Measurements from ENCODE around the gene STOML2.
"Not testable (repeated sequence)": the region's sequence is repeated elsewhere in the genome, so short reads cannot be mapped to it uniquely, and the experiment has no call there.

STOML2 gene

GRCh38 chr9:35102769-35103659 lies at the start of gene STOML2:
TSS of gene STOML2 (minus strand) at chr9:35103131. CDS start at chr9:35103094, 37 bp downstream.
- peak; percentile 98 for DNase-seq (ENCODE audit: insufficient read length, low spot score)
- FAIRE-seq = no peak
- TF ChIP-seq, protein P1, sequence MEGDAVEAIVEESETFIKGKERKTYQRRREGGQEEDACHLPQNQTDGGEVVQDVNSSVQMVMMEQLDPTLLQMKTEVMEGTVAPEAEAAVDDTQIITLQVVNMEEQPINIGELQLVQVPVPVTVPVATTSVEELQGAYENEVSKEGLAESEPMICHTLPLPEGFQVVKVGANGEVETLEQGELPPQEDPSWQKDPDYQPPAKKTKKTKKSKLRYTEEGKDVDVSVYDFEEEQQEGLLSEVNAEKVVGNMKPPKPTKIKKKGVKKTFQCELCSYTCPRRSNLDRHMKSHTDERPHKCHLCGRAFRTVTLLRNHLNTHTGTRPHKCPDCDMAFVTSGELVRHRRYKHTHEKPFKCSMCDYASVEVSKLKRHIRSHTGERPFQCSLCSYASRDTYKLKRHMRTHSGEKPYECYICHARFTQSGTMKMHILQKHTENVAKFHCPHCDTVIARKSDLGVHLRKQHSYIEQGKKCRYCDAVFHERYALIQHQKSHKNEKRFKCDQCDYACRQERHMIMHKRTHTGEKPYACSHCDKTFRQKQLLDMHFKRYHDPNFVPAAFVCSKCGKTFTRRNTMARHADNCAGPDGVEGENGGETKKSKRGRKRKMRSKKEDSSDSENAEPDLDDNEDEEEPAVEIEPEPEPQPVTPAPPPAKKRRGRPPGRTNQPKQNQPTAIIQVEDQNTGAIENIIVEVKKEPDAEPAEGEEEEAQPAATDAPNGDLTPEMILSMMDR (IDR thresholded peaks at IDR 0.05; ENCODE audit: insufficient read depth, missing control alignments) = no peak

- not testable (repeated sequence) for DNase-seq (ENCODE audit: insufficient read length, low spot score); FAIRE-seq
Measured at GRCh38 chr9:35147941-35148563, 45.1 kb upstream of the STOML2 start.

DNA sequence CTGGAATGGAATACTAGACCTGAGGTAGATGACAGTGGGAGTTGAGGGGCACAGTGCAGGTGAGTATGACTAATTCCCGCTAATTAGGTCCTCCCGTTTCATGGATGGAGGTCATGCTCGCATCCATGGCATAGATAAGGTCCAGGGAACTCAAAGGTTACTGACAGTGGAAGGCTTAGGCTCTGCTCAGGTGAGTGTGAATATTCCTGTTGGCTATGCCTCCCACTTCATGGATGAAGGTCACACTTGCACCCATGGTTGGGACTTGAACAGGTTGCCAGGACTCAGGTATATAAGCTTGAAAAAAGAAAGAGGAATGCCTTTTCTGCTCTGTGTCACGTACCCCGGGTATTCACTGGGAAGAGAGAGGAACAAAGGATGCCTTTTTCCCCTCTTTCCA lies 39.1 kb upstream of the STOML2 start:
- no peak for DNase-seq (ENCODE audit: insufficient read length, low spot score)
- FAIRE-seq = no peak
- TF ChIP-seq, protein P1 (IDR thresholded peaks at IDR 0.05; ENCODE audit: insufficient read depth, missing control alignments) = no peak

GRCh38 chr9:35140093-35140492 lies 37.2 kb upstream of the STOML2 start:
- FAIRE-seq (no peak), DNase-seq (ENCODE audit: insufficient read length, low spot score) (no peak)
- TF ChIP-seq, protein P1 (IDR thresholded peaks at IDR 0.05; ENCODE audit: insufficient read depth, missing control alignments) = no peak

DNA sequence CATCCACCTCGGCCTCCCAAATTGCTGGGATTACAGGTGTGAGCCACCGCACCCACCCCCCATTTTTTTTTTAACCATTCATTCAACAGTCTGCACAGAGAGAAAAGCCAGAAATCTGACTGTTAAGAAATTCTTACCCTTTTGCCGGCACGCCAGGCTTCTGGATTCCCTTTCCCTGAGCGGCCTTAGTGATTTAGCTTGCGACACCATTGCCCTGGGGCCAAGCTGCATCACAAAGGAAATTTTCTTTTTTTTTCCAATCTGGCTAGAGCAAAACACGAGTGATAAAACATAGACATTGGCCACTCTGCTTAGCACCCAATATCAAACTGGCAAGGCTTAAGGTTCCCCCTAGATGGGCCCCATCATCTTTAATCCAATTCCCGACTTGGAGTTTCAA lies 33.9 kb upstream of the STOML2 start:
- TF ChIP-seq, protein P1 (IDR thresholded peaks at IDR 0.05; ENCODE audit: insufficient read depth, missing control alignments) = no peak
- FAIRE-seq (no peak), DNase-seq (ENCODE audit: insufficient read length, low spot score) (no peak)

DNA sequence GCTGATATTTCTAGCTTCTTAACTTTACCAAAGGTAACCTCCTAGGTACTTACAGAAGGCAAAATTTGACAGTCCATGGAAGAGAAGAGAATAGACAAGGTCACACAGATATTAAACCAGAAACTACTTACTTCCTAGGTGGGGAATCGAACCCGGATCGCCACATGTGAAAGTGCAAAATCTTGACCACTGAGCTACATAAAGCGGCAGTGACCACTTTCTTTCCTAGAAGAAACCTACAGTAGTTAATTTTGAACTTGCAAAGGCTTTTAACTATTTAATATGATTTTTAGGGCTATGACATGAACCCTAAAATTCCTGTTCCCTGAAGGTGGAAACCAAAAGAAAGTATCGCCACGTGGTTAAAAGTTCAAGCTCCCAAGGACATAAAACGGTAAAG lies 33.1 kb upstream of the STOML2 start:
- FAIRE-seq (no peak), DNase-seq (ENCODE audit: insufficient read length, low spot score) (no peak)
- TF ChIP-seq, protein P1 (IDR thresholded peaks at IDR 0.05; ENCODE audit: insufficient read depth, missing control alignments) = no peak

DNA sequence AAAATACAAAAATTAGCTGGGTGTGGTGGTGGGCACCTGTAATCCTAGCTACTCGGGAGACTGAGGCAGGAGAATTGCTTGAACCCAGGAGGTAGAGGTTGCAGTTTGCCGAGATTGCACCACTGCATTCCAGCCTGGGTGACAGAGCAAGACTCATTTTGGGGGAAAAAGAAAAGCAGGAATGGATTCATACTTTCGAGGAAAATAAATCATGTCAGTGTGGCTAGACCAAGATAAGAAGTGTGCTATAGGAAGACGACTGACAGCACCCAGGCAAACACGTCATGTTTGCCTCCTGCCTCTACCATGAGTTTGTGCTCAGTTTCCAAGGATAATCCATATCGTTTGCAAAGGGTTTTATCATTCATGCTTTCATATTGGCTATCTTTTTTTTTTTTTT lies 32.0 kb upstream of the STOML2 start:
- DNase-seq (ENCODE audit: insufficient read length, low spot score) = no peak
- no peak for FAIRE-seq
- TF ChIP-seq, protein P1 (IDR thresholded peaks at IDR 0.05; ENCODE audit: insufficient read depth, missing control alignments) = no peak
